HEK293 (cell line): ENCODE data around the gene PIN1.
A peak's percentile ranks its signal among the peaks of the same experiment; 100 is the strongest.

Experiments
- FEZF1 ChIP-seq: fragments of 450-650 bp; formaldehyde crosslinking; IDR thresholded peaks from 2 replicates; pipeline ENCODE4 v1.5.1; 2016; ENCODE audit warnings: missing biosample characterization, missing genetic modification characterization
- GLI4 ChIP-seq: fragments of 450-650 bp; formaldehyde crosslinking; IDR thresholded peaks from 2 replicates; pipeline ENCODE4 v1.5.1; 2016; ENCODE audit warnings: missing biosample characterization, missing genetic modification characterization
- HIC1 ChIP-seq: fragments of 450-650 bp; formaldehyde crosslinking; IDR thresholded peaks from 2 replicates; pipeline ENCODE4 v1.5.1; 2016; ENCODE audit warnings: missing biosample characterization, missing genetic modification characterization
- INSM2 ChIP-seq: fragments of 450-650 bp; formaldehyde crosslinking; IDR thresholded peaks from 2 replicates; pipeline ENCODE4 v1.5.1; 2016; ENCODE audit warnings: missing biosample characterization, missing genetic modification characterization
- PATZ1 ChIP-seq: fragments of 450-650 bp; formaldehyde crosslinking; IDR thresholded peaks from 2 replicates; pipeline ENCODE4 v1.5.1; 2016; ENCODE audit warnings: missing biosample characterization, missing genetic modification characterization
- SETDB1 ChIP-seq: IDR thresholded peaks from one replicate; pipeline ENCODE4 v1.6.1; 2017; ENCODE audit warnings: mild to moderate bottlenecking, low read length, moderate library complexity, mixed read lengths; ENCODE audit not compliant: insufficient read length
- SP7 ChIP-seq: fragments of 450-650 bp; formaldehyde crosslinking; IDR thresholded peaks from 2 replicates; pipeline ENCODE4 v1.5.1; 2016; ENCODE audit warnings: missing biosample characterization, missing genetic modification characterization
- ZBTB49 ChIP-seq: fragments of 450-650 bp; formaldehyde crosslinking; IDR thresholded peaks from 2 replicates; pipeline ENCODE4 v1.5.1; 2016; ENCODE audit warnings: missing biosample characterization, missing genetic modification characterization, low read depth
- ZFHX2 ChIP-seq: fragments of 450-650 bp; formaldehyde crosslinking; conservative IDR thresholded peaks from 2 replicates; pipeline ENCODE4 v1.5.1; 2016; ENCODE audit warnings: missing biosample characterization, missing genetic modification characterization
- ZFP41 ChIP-seq: fragments of 450-650 bp; formaldehyde crosslinking; IDR thresholded peaks from 2 replicates; pipeline ENCODE4 v1.5.1; 2016; ENCODE audit warnings: missing biosample characterization, missing genetic modification characterization, borderline replicate concordance
- ZNF121 ChIP-seq: fragments of 450-650 bp; formaldehyde crosslinking; IDR thresholded peaks from 2 replicates; pipeline ENCODE4 v1.5.1; 2016; ENCODE audit warnings: missing biosample characterization, missing genetic modification characterization
- ZNF138 ChIP-seq: fragments of 450-650 bp; formaldehyde crosslinking; IDR thresholded peaks from 2 replicates; pipeline ENCODE4 v1.5.1; 2016; ENCODE audit warnings: missing biosample characterization, missing genetic modification characterization, borderline replicate concordance
- ZNF16 ChIP-seq: fragments of 450-650 bp; formaldehyde crosslinking; IDR thresholded peaks from 2 replicates; pipeline ENCODE4 v1.5.1; 2016; ENCODE audit warnings: low read depth, missing biosample characterization, missing genetic modification characterization
- ZNF24 ChIP-seq: fragments of 450-650 bp; formaldehyde crosslinking; IDR thresholded peaks from 2 replicates; pipeline ENCODE4 v1.5.1; 2016; ENCODE audit warnings: missing biosample characterization, missing genetic modification characterization
- ZNF335 ChIP-seq: fragments of 450-650 bp; formaldehyde crosslinking; conservative IDR thresholded peaks from 2 replicates; pipeline ENCODE4 v1.5.1; 2016; ENCODE audit warnings: missing biosample characterization, missing genetic modification characterization
- ZNF350 ChIP-seq: fragments of 450-650 bp; formaldehyde crosslinking; IDR thresholded peaks from 2 replicates; pipeline ENCODE4 v1.5.0; 2017; ENCODE audit warnings: missing biosample characterization, mild to moderate bottlenecking, missing genetic modification characterization
- ZNF391 ChIP-seq: fragments of 450-650 bp; formaldehyde crosslinking; IDR thresholded peaks from 2 replicates; pipeline ENCODE4 v1.5.1; 2016; ENCODE audit warnings: low read depth, missing biosample characterization, missing genetic modification characterization, borderline replicate concordance
- ZNF404 ChIP-seq: fragments of 450-650 bp; formaldehyde crosslinking; IDR thresholded peaks from 2 replicates; pipeline ENCODE4 v1.5.1; 2017; ENCODE audit warnings: missing biosample characterization, missing genetic modification characterization
- ZNF558 ChIP-seq: fragments of 450-650 bp; formaldehyde crosslinking; IDR thresholded peaks from 2 replicates; pipeline ENCODE4 v1.5.1; 2016; ENCODE audit warnings: missing biosample characterization, missing genetic modification characterization
- ZNF585B ChIP-seq: fragments of 450-650 bp; formaldehyde crosslinking; IDR thresholded peaks from 2 replicates; pipeline ENCODE4 v1.5.1; 2016; ENCODE audit warnings: missing biosample characterization, missing genetic modification characterization
- ZNF639 ChIP-seq: fragments of 450-650 bp; formaldehyde crosslinking; IDR thresholded peaks from 2 replicates; pipeline ENCODE4 v1.5.1; 2016; ENCODE audit warnings: missing biosample characterization, missing genetic modification characterization
- ZNF654 ChIP-seq: fragments of 450-650 bp; formaldehyde crosslinking; IDR thresholded peaks from 2 replicates; pipeline ENCODE4 v1.5.1; 2016; ENCODE audit warnings: low read depth, missing biosample characterization, missing genetic modification characterization
- ZNF701 ChIP-seq: fragments of 450-650 bp; formaldehyde crosslinking; IDR thresholded peaks from 2 replicates; pipeline ENCODE4 v1.5.1; 2016; ENCODE audit warnings: missing biosample characterization, missing genetic modification characterization
- ZXDB ChIP-seq: fragments of 450-650 bp; formaldehyde crosslinking; IDR thresholded peaks from 2 replicates; pipeline ENCODE4 v1.5.1; 2016; ENCODE audit warnings: missing biosample characterization, missing genetic modification characterization
- TF ChIP-seq, protein P1 (sequence below): fragments of 450-650 bp; formaldehyde crosslinking; IDR thresholded peaks from 2 replicates; pipeline ENCODE4 v1.5.1; 2017; ENCODE audit warnings: missing biosample characterization, missing genetic modification characterization
- TF ChIP-seq, protein P2 (sequence below): sonication (generic); formaldehyde crosslinking; IDR thresholded peaks from 2 replicates; pipeline ENCODE4 v1.8.1; 2022; ENCODE audit warnings: mild to moderate bottlenecking, moderate library complexity, missing genetic modification reagents

Gene PIN1

GRCh38 chr19:9847087-9847671 lies 12.1 kb downstream of the PIN1 start (continued):
- TF ChIP-seq ZNF350 (tag by site-specific recombination): no peak
- TF ChIP-seq, protein P1, sequence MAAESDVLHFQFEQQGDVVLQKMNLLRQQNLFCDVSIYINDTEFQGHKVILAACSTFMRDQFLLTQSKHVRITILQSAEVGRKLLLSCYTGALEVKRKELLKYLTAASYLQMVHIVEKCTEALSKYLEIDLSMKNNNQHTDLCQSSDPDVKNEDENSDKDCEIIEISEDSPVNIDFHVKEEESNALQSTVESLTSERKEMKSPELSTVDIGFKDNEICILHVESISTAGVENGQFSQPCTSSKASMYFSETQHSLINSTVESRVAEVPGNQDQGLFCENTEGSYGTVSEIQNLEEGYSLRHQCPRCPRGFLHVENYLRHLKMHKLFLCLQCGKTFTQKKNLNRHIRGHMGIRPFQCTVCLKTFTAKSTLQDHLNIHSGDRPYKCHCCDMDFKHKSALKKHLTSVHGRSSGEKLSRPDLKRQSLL (tag by site-specific recombination): no peak
- TF ChIP-seq GLI4 (tag by site-specific recombination): 0 out of 2 replicates have a peak, but pooled peaks have one; percentile 14
- peak; percentile 43; the same call in 1 of the 2 replicates for TF ChIP-seq INSM2 (tag by site-specific recombination)
- TF ChIP-seq ZXDB (tag by site-specific recombination): no peak
- TF ChIP-seq ZNF585B: no peak
- TF ChIP-seq, protein P2, sequence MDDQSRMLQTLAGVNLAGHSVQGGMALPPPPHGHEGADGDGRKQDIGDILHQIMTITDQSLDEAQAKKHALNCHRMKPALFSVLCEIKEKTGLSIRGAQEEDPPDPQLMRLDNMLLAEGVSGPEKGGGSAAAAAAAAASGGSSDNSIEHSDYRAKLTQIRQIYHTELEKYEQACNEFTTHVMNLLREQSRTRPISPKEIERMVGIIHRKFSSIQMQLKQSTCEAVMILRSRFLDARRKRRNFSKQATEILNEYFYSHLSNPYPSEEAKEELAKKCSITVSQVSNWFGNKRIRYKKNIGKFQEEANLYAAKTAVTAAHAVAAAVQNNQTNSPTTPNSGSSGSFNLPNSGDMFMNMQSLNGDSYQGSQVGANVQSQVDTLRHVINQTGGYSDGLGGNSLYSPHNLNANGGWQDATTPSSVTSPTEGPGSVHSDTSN (CRISPR knock-in tag): no peak
- TF ChIP-seq SP7 (tag by site-specific recombination): peak; percentile 77
- TF ChIP-seq ZNF639 (tag by site-specific recombination): peak; percentile 72
- TF ChIP-seq ZNF138 (tag by site-specific recombination): no peak
- TF ChIP-seq ZNF701 (tag by site-specific recombination): no peak
- TF ChIP-seq ZNF24 (tag by site-specific recombination): no peak
- TF ChIP-seq ZFP41: no peak
- peak; percentile 70 for TF ChIP-seq ZNF654 (tag by site-specific recombination)
- no peak for TF ChIP-seq ZNF404 (tag by site-specific recombination)
- TF ChIP-seq ZNF558 (tag by site-specific recombination): no peak
- TF ChIP-seq FEZF1: peak; percentile 43; the same call in 1 of the 2 replicates
- TF ChIP-seq ZNF16 (tag by site-specific recombination): no peak
- no peak for TF ChIP-seq ZNF121 (tag by site-specific recombination)
- TF ChIP-seq SETDB1: no peak
- TF ChIP-seq ZNF391 (tag by site-specific recombination): peak; percentile 31; the same call in 1 of the 2 replicates
- TF ChIP-seq PATZ1: peak; percentile 81
- 0 out of 2 replicates have a peak, but pooled peaks have one; percentile 31 for TF ChIP-seq ZNF335 (tag by site-specific recombination)
- TF ChIP-seq HIC1 (tag by site-specific recombination): peak; percentile 22; the same call in 1 of the 2 replicates
- TF ChIP-seq ZBTB49 (tag by site-specific recombination): no peak
- TF ChIP-seq ZFHX2 (tag by site-specific recombination): peak; percentile 46
